ENCODE results near the gene STRBP. TPM values are rescaled to one million over a fixed set of nuclear protein-coding genes. Genes with fewer than 3 reads are reported as not detected.

STRBP gene
- total and polyA plus RNA-seq, 9 of the 15 experiments (the other 6 are each of a cell fraction or from before 2014, with no cell fraction given): 27.7 to 84.0 (median 70.2) TPM

DNA sequence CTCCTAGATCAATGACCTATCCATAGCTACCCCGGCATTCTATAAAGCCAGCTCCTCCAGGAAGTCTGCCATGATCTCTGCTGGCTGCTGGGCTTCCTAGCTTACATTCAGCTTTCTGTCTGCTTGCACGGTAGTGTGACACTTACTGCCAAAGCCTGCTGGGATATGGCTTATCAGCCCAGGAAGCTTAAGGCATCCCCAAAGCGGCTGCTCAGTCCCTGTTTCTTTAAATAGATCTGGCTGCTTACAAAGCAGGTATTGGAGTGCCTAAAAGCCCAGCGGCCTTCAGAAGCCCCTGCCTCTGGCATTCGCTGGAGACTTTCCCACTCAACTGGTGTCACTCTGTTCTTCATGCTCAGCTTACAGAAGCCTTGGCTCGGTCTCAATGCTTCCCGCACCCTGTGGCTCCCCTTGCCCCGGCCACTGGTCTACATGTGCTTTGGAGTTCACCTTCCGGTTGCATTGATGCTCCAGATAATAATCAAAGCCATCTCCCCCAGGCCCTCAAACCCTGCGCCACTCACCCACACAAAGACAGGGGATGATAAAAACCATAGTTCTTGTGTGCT, 31.3 kb upstream of the STRBP start (continued):
- TF ChIP-seq, protein P1, sequence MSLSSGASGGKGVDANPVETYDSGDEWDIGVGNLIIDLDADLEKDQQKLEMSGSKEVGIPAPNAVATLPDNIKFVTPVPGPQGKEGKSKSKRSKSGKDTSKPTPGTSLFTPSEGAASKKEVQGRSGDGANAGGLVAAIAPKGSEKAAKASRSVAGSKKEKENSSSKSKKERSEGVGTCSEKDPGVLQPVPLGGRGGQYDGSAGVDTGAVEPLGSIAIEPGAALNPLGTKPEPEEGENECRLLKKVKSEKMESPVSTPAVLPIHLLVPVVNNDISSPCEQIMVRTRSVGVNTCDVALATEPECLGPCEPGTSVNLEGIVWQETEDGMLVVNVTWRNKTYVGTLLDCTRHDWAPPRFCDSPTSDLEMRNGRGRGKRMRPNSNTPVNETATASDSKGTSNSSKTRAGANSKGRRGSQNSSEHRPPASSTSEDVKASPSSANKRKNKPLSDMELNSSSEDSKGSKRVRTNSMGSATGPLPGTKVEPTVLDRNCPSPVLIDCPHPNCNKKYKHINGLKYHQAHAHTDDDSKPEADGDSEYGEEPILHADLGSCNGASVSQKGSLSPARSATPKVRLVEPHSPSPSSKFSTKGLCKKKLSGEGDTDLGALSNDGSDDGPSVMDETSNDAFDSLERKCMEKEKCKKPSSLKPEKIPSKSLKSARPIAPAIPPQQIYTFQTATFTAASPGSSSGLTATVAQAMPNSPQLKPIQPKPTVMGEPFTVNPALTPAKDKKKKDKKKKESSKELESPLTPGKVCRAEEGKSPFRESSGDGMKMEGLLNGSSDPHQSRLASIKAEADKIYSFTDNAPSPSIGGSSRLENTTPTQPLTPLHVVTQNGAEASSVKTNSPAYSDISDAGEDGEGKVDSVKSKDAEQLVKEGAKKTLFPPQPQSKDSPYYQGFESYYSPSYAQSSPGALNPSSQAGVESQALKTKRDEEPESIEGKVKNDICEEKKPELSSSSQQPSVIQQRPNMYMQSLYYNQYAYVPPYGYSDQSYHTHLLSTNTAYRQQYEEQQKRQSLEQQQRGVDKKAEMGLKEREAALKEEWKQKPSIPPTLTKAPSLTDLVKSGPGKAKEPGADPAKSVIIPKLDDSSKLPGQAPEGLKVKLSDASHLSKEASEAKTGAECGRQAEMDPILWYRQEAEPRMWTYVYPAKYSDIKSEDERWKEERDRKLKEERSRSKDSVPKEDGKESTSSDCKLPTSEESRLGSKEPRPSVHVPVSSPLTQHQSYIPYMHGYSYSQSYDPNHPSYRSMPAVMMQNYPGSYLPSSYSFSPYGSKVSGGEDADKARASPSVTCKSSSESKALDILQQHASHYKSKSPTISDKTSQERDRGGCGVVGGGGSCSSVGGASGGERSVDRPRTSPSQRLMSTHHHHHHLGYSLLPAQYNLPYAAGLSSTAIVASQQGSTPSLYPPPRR (CRISPR knock-in tag; IDR thresholded peaks at IDR 0.05; ENCODE audit: borderline replicate concordance): no peak
- TF ChIP-seq, protein P2, sequence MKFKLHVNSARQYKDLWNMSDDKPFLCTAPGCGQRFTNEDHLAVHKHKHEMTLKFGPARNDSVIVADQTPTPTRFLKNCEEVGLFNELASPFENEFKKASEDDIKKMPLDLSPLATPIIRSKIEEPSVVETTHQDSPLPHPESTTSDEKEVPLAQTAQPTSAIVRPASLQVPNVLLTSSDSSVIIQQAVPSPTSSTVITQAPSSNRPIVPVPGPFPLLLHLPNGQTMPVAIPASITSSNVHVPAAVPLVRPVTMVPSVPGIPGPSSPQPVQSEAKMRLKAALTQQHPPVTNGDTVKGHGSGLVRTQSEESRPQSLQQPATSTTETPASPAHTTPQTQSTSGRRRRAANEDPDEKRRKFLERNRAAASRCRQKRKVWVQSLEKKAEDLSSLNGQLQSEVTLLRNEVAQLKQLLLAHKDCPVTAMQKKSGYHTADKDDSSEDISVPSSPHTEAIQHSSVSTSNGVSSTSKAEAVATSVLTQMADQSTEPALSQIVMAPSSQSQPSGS (CRISPR knock-in tag; IDR thresholded peaks at IDR 0.05): no peak
- TF ChIP-seq, protein P3, sequence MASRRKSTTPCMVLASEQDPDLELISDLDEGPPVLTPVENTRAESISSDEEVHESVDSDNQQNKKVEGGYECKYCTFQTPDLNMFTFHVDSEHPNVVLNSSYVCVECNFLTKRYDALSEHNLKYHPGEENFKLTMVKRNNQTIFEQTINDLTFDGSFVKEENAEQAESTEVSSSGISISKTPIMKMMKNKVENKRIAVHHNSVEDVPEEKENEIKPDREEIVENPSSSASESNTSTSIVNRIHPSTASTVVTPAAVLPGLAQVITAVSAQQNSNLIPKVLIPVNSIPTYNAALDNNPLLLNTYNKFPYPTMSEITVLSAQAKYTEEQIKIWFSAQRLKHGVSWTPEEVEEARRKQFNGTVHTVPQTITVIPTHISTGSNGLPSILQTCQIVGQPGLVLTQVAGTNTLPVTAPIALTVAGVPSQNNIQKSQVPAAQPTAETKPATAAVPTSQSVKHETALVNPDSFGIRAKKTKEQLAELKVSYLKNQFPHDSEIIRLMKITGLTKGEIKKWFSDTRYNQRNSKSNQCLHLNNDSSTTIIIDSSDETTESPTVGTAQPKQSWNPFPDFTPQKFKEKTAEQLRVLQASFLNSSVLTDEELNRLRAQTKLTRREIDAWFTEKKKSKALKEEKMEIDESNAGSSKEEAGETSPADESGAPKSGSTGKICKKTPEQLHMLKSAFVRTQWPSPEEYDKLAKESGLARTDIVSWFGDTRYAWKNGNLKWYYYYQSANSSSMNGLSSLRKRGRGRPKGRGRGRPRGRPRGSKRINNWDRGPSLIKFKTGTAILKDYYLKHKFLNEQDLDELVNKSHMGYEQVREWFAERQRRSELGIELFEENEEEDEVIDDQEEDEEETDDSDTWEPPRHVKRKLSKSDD (conservative IDR thresholded peaks at IDR 0.05; ENCODE audit: low read length): no peak
- TF ChIP-seq ZNF224 (CRISPR knock-in tag; IDR thresholded peaks at IDR 0.05) (no peak), C11orf30 (IDR thresholded peaks at IDR 0.05; ENCODE audit: low read depth) (no peak), ARNT (IDR thresholded peaks at IDR 0.05) (no peak), LEF1 (IDR thresholded peaks at IDR 0.05) (0 out of 2 replicates have a peak, but pooled peaks have one; percentile 27), TCFL5 (CRISPR knock-in tag; conservative IDR thresholded peaks at IDR 0.05) (no peak), NONO (IDR thresholded peaks at IDR 0.05; ENCODE audit: low read depth in 2 of 2, low read length in 1 of 2) (no peak), RFX7 (CRISPR knock-in tag; IDR thresholded peaks at IDR 0.05) (no peak), STAT5B (CRISPR knock-in tag; IDR thresholded peaks at IDR 0.05) (no peak), CCNT2 (IDR thresholded peaks at IDR 0.05; ENCODE audit: borderline replicate concordance, extremely low read depth, insufficient read length, low read depth, low read length) (no peak), MED1 (CRISPR knock-in tag; IDR thresholded peaks at IDR 0.05; ENCODE audit: borderline replicate concordance) (no peak)
- TF ChIP-seq, protein P4, sequence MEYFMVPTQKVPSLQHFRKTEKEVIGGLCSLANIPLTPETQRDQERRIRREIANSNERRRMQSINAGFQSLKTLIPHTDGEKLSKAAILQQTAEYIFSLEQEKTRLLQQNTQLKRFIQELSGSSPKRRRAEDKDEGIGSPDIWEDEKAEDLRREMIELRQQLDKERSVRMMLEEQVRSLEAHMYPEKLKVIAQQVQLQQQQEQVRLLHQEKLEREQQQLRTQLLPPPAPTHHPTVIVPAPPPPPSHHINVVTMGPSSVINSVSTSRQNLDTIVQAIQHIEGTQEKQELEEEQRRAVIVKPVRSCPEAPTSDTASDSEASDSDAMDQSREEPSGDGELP (CRISPR knock-in tag; IDR thresholded peaks at IDR 0.05; ENCODE audit: borderline replicate concordance): peak; percentile 42; the same call in 1 of the 2 replicates
- TF ChIP-seq, protein P5, sequence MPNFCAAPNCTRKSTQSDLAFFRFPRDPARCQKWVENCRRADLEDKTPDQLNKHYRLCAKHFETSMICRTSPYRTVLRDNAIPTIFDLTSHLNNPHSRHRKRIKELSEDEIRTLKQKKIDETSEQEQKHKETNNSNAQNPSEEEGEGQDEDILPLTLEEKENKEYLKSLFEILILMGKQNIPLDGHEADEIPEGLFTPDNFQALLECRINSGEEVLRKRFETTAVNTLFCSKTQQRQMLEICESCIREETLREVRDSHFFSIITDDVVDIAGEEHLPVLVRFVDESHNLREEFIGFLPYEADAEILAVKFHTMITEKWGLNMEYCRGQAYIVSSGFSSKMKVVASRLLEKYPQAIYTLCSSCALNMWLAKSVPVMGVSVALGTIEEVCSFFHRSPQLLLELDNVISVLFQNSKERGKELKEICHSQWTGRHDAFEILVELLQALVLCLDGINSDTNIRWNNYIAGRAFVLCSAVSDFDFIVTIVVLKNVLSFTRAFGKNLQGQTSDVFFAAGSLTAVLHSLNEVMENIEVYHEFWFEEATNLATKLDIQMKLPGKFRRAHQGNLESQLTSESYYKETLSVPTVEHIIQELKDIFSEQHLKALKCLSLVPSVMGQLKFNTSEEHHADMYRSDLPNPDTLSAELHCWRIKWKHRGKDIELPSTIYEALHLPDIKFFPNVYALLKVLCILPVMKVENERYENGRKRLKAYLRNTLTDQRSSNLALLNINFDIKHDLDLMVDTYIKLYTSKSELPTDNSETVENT (CRISPR knock-in tag; IDR thresholded peaks at IDR 0.05): no peak

Data from K562 (cell line).